Astrocyte of the spinal cord (primary cell): ENCODE data around the gene OR52K2.

Experiments used
- DNase-seq: peaks from one replicate; pipeline ENCODE4 v3.0.0; 2011; ENCODE audit warnings: low read depth, low spot score
- H3K4me3 ChIP-seq: 2 replicates; pipeline ENCODE4 v1.5.1; 2011; ENCODE audit warnings: low read depth, mild to moderate bottlenecking, low read length, moderate library complexity
- CTCF ChIP-seq: IDR thresholded peaks from 2 replicates; pipeline ENCODE4 v1.5.1; 2012; ENCODE audit warnings: low read depth, mild to moderate bottlenecking, low read length, inconsistent platforms
- in situ Hi-C: cut with HindIII; loops from 2 replicates; pipeline ENCODE4 v1.10.0; 2017; ENCODE audit warnings: low sequenced_read_pairs

The OR52K2 gene

GRCh38 chr11:4460151-4460550 lies 11.1 kb downstream of the OR52K2 start:
- DNase-seq, result no peak
- no peak for TF ChIP-seq CTCF
- in situ Hi-C loops, result no loop called here
- no peak overlapping the region for H3K4me3 ChIP-seq

DNA sequence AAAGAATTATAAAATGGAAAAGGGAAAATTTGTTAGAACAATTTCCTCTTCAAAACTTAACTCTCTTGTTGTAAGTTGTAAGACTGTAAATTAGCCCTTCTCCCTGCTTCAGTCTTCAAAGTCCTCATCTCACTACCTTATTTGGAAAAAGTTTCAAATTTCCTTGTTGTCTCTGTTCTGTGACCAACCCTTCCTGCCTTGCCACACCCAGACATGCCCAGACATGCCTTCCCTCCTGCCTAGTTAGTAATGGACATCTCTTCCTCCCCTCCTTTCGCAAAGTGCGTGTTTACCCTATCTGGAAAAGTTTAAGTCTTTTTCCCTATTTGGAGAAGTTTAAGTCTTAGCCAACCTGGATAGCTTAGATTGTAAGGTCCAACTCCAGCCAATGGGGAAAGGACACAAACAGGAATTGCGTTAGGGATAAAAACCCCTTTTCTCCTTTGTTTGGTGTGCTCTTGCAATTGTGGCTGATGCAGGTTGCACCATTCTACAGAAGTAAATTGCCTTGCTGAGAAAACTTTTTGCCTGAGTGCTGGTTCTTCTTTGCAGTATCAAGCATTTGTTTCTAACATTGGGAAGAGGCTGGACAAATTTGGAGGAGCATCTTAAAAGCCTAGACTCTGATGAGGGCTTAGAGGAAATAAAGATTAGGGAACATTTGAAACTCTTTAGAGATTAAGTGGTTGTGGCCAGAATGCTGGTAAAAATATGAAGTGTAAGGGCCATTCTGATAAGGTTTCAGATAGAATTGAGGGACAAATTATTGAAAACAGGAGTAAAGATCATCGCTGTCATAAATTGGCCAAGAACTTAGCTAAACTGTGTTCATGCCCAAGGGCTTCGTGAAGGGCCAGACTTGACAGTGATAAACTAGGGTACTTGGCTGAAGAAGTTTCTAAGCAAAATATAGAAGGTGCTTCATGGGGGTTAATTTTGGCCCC lies 15.4 kb downstream of the OR52K2 start:
- TF ChIP-seq CTCF, result no peak
- peak; percentile 12 for DNase-seq
- in situ Hi-C loops, result no loop called here
- no peak overlapping the region for H3K4me3 ChIP-seq

GRCh38 chr11:4465407-4465806 lies 16.3 kb downstream of the OR52K2 start:
- no peak for DNase-seq
- in situ Hi-C loops, result no loop called here
- TF ChIP-seq CTCF, result no peak

DNA sequence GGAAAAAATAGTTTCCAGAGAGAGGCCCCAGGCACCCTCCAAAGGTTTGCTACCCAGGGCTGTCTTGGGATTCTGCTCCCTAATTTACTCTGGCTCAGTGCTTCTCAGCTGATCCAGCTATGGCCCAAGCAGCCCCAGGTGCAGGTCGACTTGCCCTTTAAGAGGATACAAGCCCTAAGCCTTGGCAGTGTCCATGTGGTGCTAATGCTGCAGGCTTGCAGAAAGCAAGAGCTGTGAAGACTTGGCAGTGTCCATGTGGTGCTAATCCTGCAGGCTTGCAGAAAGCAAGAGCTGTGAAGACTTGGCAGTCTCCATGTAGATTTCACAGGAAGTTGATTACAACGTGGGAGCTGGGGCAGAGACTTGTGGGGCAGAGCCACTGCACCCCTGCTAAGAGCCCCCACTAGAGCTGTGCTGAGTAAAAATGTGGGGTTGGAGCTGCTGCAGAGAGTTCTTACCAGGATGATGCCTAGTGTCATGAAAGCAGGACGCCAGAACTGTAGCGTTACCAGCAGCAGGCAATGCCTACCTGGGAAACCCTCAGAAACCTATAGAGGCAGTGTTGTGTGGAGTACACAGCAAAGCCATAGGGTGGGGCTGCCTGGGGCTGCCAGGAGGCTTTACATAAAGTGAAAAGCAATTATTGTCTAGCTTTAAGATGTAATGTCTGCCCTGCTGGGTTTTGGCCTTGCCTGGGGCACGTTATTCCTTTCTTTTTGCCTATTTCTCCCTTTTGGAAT lies 17.2 kb downstream of the OR52K2 start:
- TF ChIP-seq CTCF, result no peak
- H3K4me3 ChIP-seq, result no peak overlapping the region
- DNase-seq, result no peak
- in situ Hi-C loops, result no loop called here

More at GRCh38 chr11:4465407-4465806, 16.3 kb downstream of the OR52K2 start:
- no peak overlapping the region for H3K4me3 ChIP-seq

- no peak for TF ChIP-seq CTCF
- in situ Hi-C loops, result no loop called here
- DNase-seq, result no peak
Measured at GRCh38 chr11:4466871-4467442, 17.9 kb downstream of the OR52K2 start.

GRCh38 chr11:4467811-4468606 lies 18.9 kb downstream of the OR52K2 start:
- TF ChIP-seq CTCF, result no peak
- no peak for DNase-seq
- no peak overlapping the region for H3K4me3 ChIP-seq
- in situ Hi-C loops, result no loop called here

More at GRCh38 chr11:4466871-4467442, 17.9 kb downstream of the OR52K2 start:
- H3K4me3 ChIP-seq, result no peak overlapping the region
